ENCODE data around the gene DDX4.

GRCh38 chr5:55847837-55848236 is 110.0 kb downstream of the DDX4 start:
- TF ChIP-seq ISL1 (CRISPR knock-in tag; IDR thresholded peaks at IDR 0.05) (no peak), ARNTL (CRISPR knock-in tag; IDR thresholded peaks at IDR 0.05; ENCODE audit: borderline replicate concordance, low read depth) (no peak), PATZ1 (CRISPR knock-in tag; IDR thresholded peaks at IDR 0.05; ENCODE audit: borderline replicate concordance) (no peak), TSHZ2 (CRISPR knock-in tag; IDR thresholded peaks at IDR 0.05) (no peak), ZFP30 (CRISPR knock-in tag; IDR thresholded peaks at IDR 0.05) (no peak), TCF4 (CRISPR knock-in tag; IDR thresholded peaks at IDR 0.05; ENCODE audit: borderline replicate concordance) (no peak), TOX (CRISPR knock-in tag; IDR thresholded peaks at IDR 0.05; ENCODE audit: borderline replicate concordance) (no peak), CREB5 (CRISPR knock-in tag; IDR thresholded peaks at IDR 0.05; ENCODE audit: low read depth) (no peak)
